H1 (cell line): ENCODE results near the gene PARD3.

ENCODE experiments used
- CBX8 ChIP-seq: fragments of 300-800, 300-1000 bp; sonication (generic); IDR thresholded peaks from 2 replicates; pipeline ENCODE4 v1.7.1; 2016; ENCODE audit warnings: low read depth, low read length, borderline replicate concordance
- EP300 ChIP-seq, 2 experiments: IDR thresholded peaks; 1 replicate in 1 of 2; 2 replicates in 1 of 2; pipeline ENCODE4 v1.6.1; 2011 to 2012; ENCODE audit warnings: low read depth in 2 of 2, low read length in 2 of 2, mild to moderate bottlenecking in 2 of 2, borderline replicate concordance in 1 of 2, inconsistent platforms in 1 of 2, moderate library complexity in 1 of 2
- POLR2A ChIP-seq, 2 experiments: IDR thresholded peaks; 1 replicate in 1 of 2; 2 replicates in 1 of 2; pipeline ENCODE4 v1.6.1; 2011; ENCODE audit warnings: low read depth in 2 of 2, low read length in 2 of 2, mild to moderate bottlenecking in 2 of 2; ENCODE audit errors: control extremely low read depth in 1 of 2
- RAD21 ChIP-seq, 2 experiments: IDR thresholded peaks in 1 of 2; conservative IDR thresholded peaks in 1 of 2; 2 replicates each; pipeline ENCODE4 v1.6.1; 2011; ENCODE audit warnings: low read depth in 2 of 2, low read length in 2 of 2, improper control_type of control experiment in 1 of 2, inconsistent platforms in 1 of 2, mild to moderate bottlenecking in 1 of 2, moderate library complexity in 1 of 2
- RFX5 ChIP-seq: IDR thresholded peaks from 2 replicates; pipeline ENCODE4 v1.6.1; 2011; ENCODE audit warnings: low read depth, low read length, improper control_type of control experiment, borderline replicate concordance
- TF ChIP-seq, protein P1 (sequence below), 3 experiments: IDR thresholded peaks; 1 replicate in 2 of 3; 2 replicates in 1 of 3; pipeline versions ENCODE4 v1.5.1 to v1.6.1; 2011; ENCODE audit warnings: low read length in 3 of 3, mild to moderate bottlenecking in 3 of 3, inconsistent platforms in 2 of 3, low read depth in 1 of 3, moderate library complexity in 1 of 3; ENCODE audit not compliant: insufficient read depth in 1 of 3; ENCODE audit errors: control extremely low read depth in 1 of 3

DNA sequence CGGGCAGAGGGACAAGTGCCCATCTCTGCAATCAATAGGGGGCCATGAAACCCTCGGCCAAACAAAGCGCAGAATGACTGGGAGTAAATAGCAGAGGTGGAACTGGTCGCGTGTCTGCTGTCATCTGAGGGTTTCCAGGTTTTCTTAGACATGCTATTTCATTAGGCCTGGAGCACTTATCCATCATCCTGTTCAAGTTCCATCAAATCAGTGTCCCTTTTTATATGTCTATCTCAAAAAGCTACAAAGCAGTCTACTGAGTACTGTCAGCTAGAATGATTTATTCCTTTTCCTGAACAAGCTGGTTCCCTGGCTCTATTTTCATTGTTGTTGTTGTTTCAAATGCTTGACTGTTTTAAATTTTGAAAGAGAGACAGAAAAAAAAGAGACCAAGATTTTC lies 590.5 kb downstream of the PARD3 start:
- TF ChIP-seq EP300 (IDR thresholded peaks at IDR 0.05; ENCODE audit: borderline replicate concordance in 1 of 2, low read depth in 2 of 2, low read length in 2 of 2) (no peak), RFX5 (no peak), CBX8 (no peak), RAD21 (IDR thresholded peaks at IDR 0.05 in 1 of 2, conservative IDR thresholded peaks at IDR 0.05 in 1 of 2; ENCODE audit: low read depth in 2 of 2, low read length in 2 of 2) (no peak), POLR2A (IDR thresholded peaks at IDR 0.05; ENCODE audit: control extremely low read depth in 1 of 2, low read depth in 2 of 2, low read length in 2 of 2) (no peak)
- TF ChIP-seq, protein P1, sequence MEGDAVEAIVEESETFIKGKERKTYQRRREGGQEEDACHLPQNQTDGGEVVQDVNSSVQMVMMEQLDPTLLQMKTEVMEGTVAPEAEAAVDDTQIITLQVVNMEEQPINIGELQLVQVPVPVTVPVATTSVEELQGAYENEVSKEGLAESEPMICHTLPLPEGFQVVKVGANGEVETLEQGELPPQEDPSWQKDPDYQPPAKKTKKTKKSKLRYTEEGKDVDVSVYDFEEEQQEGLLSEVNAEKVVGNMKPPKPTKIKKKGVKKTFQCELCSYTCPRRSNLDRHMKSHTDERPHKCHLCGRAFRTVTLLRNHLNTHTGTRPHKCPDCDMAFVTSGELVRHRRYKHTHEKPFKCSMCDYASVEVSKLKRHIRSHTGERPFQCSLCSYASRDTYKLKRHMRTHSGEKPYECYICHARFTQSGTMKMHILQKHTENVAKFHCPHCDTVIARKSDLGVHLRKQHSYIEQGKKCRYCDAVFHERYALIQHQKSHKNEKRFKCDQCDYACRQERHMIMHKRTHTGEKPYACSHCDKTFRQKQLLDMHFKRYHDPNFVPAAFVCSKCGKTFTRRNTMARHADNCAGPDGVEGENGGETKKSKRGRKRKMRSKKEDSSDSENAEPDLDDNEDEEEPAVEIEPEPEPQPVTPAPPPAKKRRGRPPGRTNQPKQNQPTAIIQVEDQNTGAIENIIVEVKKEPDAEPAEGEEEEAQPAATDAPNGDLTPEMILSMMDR (IDR thresholded peaks at IDR 0.05; ENCODE audit: control extremely low read depth in 1 of 3, insufficient read depth in 1 of 3, low read depth in 1 of 3, low read length in 3 of 3) = no peak
